Measurements from ENCODE around the gene PRPF39. TPM values are rescaled to one million over a fixed set of nuclear protein-coding genes. Genes with fewer than 3 reads are reported as not detected.

Gene PRPF39
- total and polyA plus RNA-seq, 2 experiments from 2014 or later = 18.6 to 19.8 TPM

DNA sequence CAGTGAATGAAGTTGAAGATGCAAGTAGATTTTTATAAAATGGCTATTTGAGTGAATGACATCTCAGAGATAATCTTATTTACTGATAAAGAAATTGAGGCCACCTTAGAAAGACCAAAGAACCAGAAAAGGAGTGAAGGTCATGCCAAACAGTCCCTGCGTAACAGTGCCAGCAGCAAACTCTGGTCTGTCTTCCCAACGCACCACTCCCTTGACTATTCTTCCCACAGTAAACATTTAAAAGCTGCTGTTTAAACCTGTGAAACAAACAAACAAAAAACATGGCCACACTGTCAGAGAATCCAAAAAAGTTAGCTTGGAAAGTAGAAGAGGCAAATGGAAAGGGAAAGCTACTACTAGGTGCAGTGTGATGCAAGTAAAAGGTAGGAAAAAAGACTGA lies 1.5 kb upstream of the PRPF39 start:
- no peak for TF ChIP-seq EZH2 (IDR thresholded peaks at IDR 0.05; ENCODE audit: insufficient read depth, poor library complexity, severe bottlenecking)
- TF ChIP-seq EZH2phosphoT487 (IDR thresholded peaks at IDR 0.05; ENCODE audit: insufficient read depth, low read depth) = no peak
- Histone ChIP-seq H2AFZ (peak overlapping the region; percentile 37; the same call in 1 of the 2 replicates), H3K4me3 (no peak overlapping the region), H3K9ac (no peak overlapping the region), H3K9me2 (ENCODE audit: insufficient read depth) (no peaks in the 10 kb centered on the region), H3K27ac (no peak overlapping the region), H3K79me2 (ENCODE audit: insufficient read depth) (peaks cover 35% of the 10 kb centered on the region), H4K20me1 (ENCODE audit: insufficient read depth) (peaks cover 13% of the 10 kb centered on the region; the same call in 1 of the 2 replicates), H3K27me3 (replicated peaks; ENCODE audit: insufficient read depth) (no peaks in the 10 kb centered on the region), H3K4me2 (ENCODE audit: unreplicated experiment) (no peak overlapping the region), H3K4me1 (ENCODE audit: insufficient read depth) (peaks cover 13% of the 10 kb centered on the region), H3K36me3 (ENCODE audit: low read depth) (no peaks in the 10 kb centered on the region), H3F3A (ENCODE audit: insufficient read depth) (peaks cover 17% of the 10 kb centered on the region), H3K9me3 (ENCODE audit: low read depth) (no peaks in the 10 kb centered on the region)
- WGBS, 2 experiments (ENCODE audit: low coverage in 1 of 2, low lambda C conversion rate in 2 of 2, missing lambda C conversion rate in 2 of 2) = 98% methylated on average over 2 of the region's 2 CpGs
- DNase-seq = no peak
- in situ Hi-C loops (cut with MboI) = no loop called here

- Histone ChIP-seq H3K27ac (no peak overlapping the region), H3K4me2 (ENCODE audit: unreplicated experiment) (peak overlapping the region; percentile 93), H3K4me3 (peak overlapping the region; percentile 94), H3K4me1 (ENCODE audit: insufficient read depth) (peaks cover 18% of the 10 kb centered on the region), H3K27me3 (replicated peaks; ENCODE audit: insufficient read depth) (no peaks in the 10 kb centered on the region), H3F3A (ENCODE audit: insufficient read depth) (peaks cover 18% of the 10 kb centered on the region), H3K9me3 (ENCODE audit: low read depth) (no peaks in the 10 kb centered on the region), H3K9me2 (ENCODE audit: insufficient read depth) (no peaks in the 10 kb centered on the region), H4K20me1 (ENCODE audit: insufficient read depth) (peaks cover 21% of the 10 kb centered on the region), H3K79me2 (ENCODE audit: insufficient read depth) (peaks cover 46% of the 10 kb centered on the region), H3K9ac (peak overlapping the region; percentile 91), H3K36me3 (ENCODE audit: low read depth) (no peaks in the 10 kb centered on the region), H2AFZ (peak overlapping the region; percentile 99)
- DNase-seq = peak; percentile 5
- in situ Hi-C loops (cut with MboI) = no loop called here
- 0 to 1% methylated on average over 8 to 10 of the region's 10 CpGs for WGBS, 2 experiments (ENCODE audit: low coverage in 1 of 2, low lambda C conversion rate in 2 of 2, missing lambda C conversion rate in 2 of 2)
- TF ChIP-seq EZH2phosphoT487 (IDR thresholded peaks at IDR 0.05; ENCODE audit: insufficient read depth, low read depth) (no peak), EZH2 (IDR thresholded peaks at IDR 0.05; ENCODE audit: insufficient read depth, poor library complexity, severe bottlenecking) (no peak)
Observed at GRCh38 chr14:45083617-45083975, 320 bp upstream of the PRPF39 start.

DNA sequence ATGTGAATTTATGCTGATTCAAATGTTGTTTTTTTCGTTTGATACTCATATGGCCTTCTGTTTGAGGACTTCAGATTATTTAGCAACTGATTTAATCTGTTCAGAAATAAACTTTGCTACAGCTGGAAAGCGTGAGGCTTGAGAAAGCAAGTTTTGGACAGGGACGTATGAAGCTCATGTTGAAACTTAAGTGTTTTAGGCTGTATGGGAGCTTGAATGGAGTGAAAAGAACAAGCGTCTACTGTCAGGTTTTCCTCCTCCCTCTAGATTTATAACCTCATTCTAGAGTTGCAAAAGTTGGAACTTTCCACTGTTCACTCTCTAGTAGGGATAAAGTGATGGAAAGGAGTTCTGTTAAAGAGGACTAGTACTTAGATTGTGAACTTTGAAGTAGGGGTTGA lies 1.0 kb downstream of the PRPF39 start:
- no peaks in the 10 kb centered on the region for H3K36me3 ChIP-seq (ENCODE audit: low read depth)
- no peaks in the 10 kb centered on the region for H3K9me3 ChIP-seq (ENCODE audit: low read depth)
- H3K9ac ChIP-seq = peak overlapping the region; percentile 91
- H3K79me2 ChIP-seq (ENCODE audit: insufficient read depth) = peaks cover 59% of the 10 kb centered on the region
- H3K4me1 ChIP-seq (ENCODE audit: insufficient read depth) = peaks cover 25% of the 10 kb centered on the region
- 2 to 4% methylated on average over 4 of the region's 4 CpGs for whole genome bisulfite sequencing, 2 experiments (ENCODE audit: low coverage in 1 of 2, low lambda C conversion rate in 2 of 2, missing lambda C conversion rate in 2 of 2)
- H2AFZ ChIP-seq = peak overlapping the region; percentile 99
- H3K4me2 ChIP-seq (ENCODE audit: unreplicated experiment) = peak overlapping the region; percentile 98
- H4K20me1 ChIP-seq (ENCODE audit: insufficient read depth) = peaks cover 34% of the 10 kb centered on the region
- peak overlapping the region; percentile 78 for H3K27ac ChIP-seq
- no peaks in the 10 kb centered on the region for H3K9me2 ChIP-seq (ENCODE audit: insufficient read depth)
- no peaks in the 10 kb centered on the region for H3K27me3 ChIP-seq (replicated peaks; ENCODE audit: insufficient read depth)
- in situ Hi-C loops (cut with MboI) = no loop called here
- peaks cover 30% of the 10 kb centered on the region for H3F3A ChIP-seq (ENCODE audit: insufficient read depth)
- TF ChIP-seq EZH2 (IDR thresholded peaks at IDR 0.05; ENCODE audit: insufficient read depth, poor library complexity, severe bottlenecking) (no peak), EZH2phosphoT487 (IDR thresholded peaks at IDR 0.05; ENCODE audit: insufficient read depth, low read depth) (no peak)
- DNase-seq = peak; percentile 58
- peak overlapping the region; percentile 94 for H3K4me3 ChIP-seq

DNA sequence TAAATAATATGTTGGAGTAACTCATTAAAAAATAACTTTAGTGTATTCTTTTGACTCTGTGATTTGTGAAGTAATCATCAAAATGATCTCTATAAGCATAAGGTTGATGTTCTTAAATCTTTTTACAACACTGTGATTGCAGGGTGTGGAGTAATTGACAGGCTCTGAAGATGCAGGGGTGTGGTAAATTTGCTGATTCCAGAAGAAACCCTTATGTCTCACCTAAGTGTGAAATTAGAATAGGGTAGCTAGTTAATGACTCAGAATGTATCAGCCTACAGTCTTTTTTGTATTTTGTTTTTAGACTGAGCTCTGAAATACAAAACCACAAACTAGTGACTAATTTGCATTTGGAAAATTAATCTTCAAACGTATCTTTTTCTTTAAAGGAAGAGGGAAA lies 5.9 kb downstream of the PRPF39 start:
- Histone ChIP-seq H3K27ac (peak overlapping the region; percentile 44), H3F3A (ENCODE audit: insufficient read depth) (peaks cover 51% of the 10 kb centered on the region), H3K79me2 (ENCODE audit: insufficient read depth) (peaks cover 99% of the 10 kb centered on the region), H3K4me3 (0 out of 2 replicates have a peak overlapping the region, but pooled peaks have one; percentile 14), H3K27me3 (replicated peaks; ENCODE audit: insufficient read depth) (no peaks in the 10 kb centered on the region), H3K36me3 (ENCODE audit: low read depth) (no peaks in the 10 kb centered on the region), H3K9ac (no peak overlapping the region), H3K9me2 (ENCODE audit: insufficient read depth) (no peaks in the 10 kb centered on the region), H4K20me1 (ENCODE audit: insufficient read depth) (peaks cover 41% of the 10 kb centered on the region), H2AFZ (no peak overlapping the region), H3K9me3 (ENCODE audit: low read depth) (no peaks in the 10 kb centered on the region), H3K4me1 (ENCODE audit: insufficient read depth) (peaks cover 49% of the 10 kb centered on the region), H3K4me2 (ENCODE audit: unreplicated experiment) (peak overlapping the region; percentile 39)
- DNase-seq = peak; percentile 80
- no peak for TF ChIP-seq EZH2 (IDR thresholded peaks at IDR 0.05; ENCODE audit: insufficient read depth, poor library complexity, severe bottlenecking)
- no peak for TF ChIP-seq EZH2phosphoT487 (IDR thresholded peaks at IDR 0.05; ENCODE audit: insufficient read depth, low read depth)
- 2 to 11% methylated on average over 1 of the region's 1 CpG for WGBS, 2 experiments (ENCODE audit: low coverage in 1 of 2, low lambda C conversion rate in 2 of 2, missing lambda C conversion rate in 2 of 2)
- in situ Hi-C loops (cut with MboI) = no loop called here
